Measurements from ENCODE around the gene PTPN2. TPM values are rescaled to one million over a fixed set of nuclear protein-coding genes. Genes with fewer than 3 reads are reported as not detected.

The PTPN2 gene
- total and polyA plus RNA-seq, 5 experiments from 2014 or later, result 62.7 to 76.1 (median 71.7) TPM

- peaks cover 5 to 39% (median 23%) of the 10 kb centered on the region in 3 donors for H3K36me3 Mint-ChIP-seq
- ATAC-seq (no peak), DNase-seq (no peak)
- peaks cover 30 to 57% (median 53%) of the 10 kb centered on the region in 4 donors for H3K4me1 Mint-ChIP-seq
- H3K27me3 Mint-ChIP-seq, result no peaks in the 10 kb centered on the region
- H3K9me3 Mint-ChIP-seq, result no peaks in the 10 kb centered on the region
- peak overlapping the region in 8 of 10 donors; percentile 20 to 68 (median 49) for H3K4me3 Mint-ChIP-seq
- peak overlapping the region in 9 of 10 donors; percentile 35 to 90 (median 71) for H3K27ac Mint-ChIP-seq
- POLR2A ChIA-PET, result interaction anchor here (1.1 kb wide), 1 partner anchor 9 kb away, joined by 3 read pairs; no protein-coding TSS in a partner anchor
Observed at GRCh38 chr18:12838178-12838634, 45.8 kb downstream of the PTPN2 start.

- Mint-ChIP-seq H3K36me3 (peaks cover 6 to 43% (median 26%) of the 10 kb centered on the region in 3 donors), H3K4me1 (peaks cover 30 to 55% (median 51%) of the 10 kb centered on the region in 4 donors), H3K27me3 (no peaks in the 10 kb centered on the region), H3K27ac (peak overlapping the region in 7 of 10 donors; percentile 9 to 90 (median 71)), H3K9me3 (no peaks in the 10 kb centered on the region), H3K4me3 (peak overlapping the region in 2 of 10 donors; percentile 63 to 68)
- POLR2A ChIA-PET, result interaction anchor here (1.1 kb wide), 1 partner anchor 9 kb away, joined by 3 read pairs; no protein-coding TSS in a partner anchor
- no peak for DNase-seq
- no peak for ATAC-seq
Observed at GRCh38 chr18:12837747-12838146, 46.3 kb downstream of the PTPN2 start.

GRCh38 chr18:12836551-12836950 lies 47.5 kb downstream of the PTPN2 start:
- DNase-seq, result no peak
- Mint-ChIP-seq H3K4me3 (no peak overlapping the region), H3K27ac (no peak overlapping the region), H3K36me3 (peaks cover 6 to 47% (median 26%) of the 10 kb centered on the region in 3 donors), H3K9me3 (no peaks in the 10 kb centered on the region), H3K27me3 (no peaks in the 10 kb centered on the region), H3K4me1 (peaks cover 25 to 45% (median 41%) of the 10 kb centered on the region in 4 donors)
- POLR2A ChIA-PET, result no interaction called here
- ATAC-seq, result no peak

- Mint-ChIP-seq H3K27ac (no peak overlapping the region), H3K36me3 (peaks cover 27 to 82% (median 59%) of the 10 kb centered on the region in 3 donors), H3K9me3 (peaks cover 0 to 11% (median 6%) of the 10 kb centered on the region in 9 donors), H3K4me1 (peaks cover 0 to 5% (median 3%) of the 10 kb centered on the region in 4 donors), H3K27me3 (no peaks in the 10 kb centered on the region), H3K4me3 (no peak overlapping the region)
- POLR2A ChIA-PET, result interaction anchor here (0.9 kb wide), 1 partner anchor 10 kb away, joined by 3 read pairs; no protein-coding TSS in a partner anchor
- ATAC-seq (no peak), DNase-seq (no peak)
Observed at GRCh38 chr18:12828116-12829051, 55.7 kb downstream of the PTPN2 start.

- DNase-seq, result no peak
- no peak overlapping the region for H3K27ac Mint-ChIP-seq
- no peak for ATAC-seq
- H3K4me3 Mint-ChIP-seq, result no peak overlapping the region
- H3K27me3 Mint-ChIP-seq, result no peaks in the 10 kb centered on the region
- H3K4me1 Mint-ChIP-seq, result peaks cover 0 to 2% (median 0%) of the 10 kb centered on the region in 4 donors
- POLR2A ChIA-PET, result no interaction called here
- peaks cover 0 to 11% (median 6%) of the 10 kb centered on the region in 9 donors for H3K9me3 Mint-ChIP-seq
- peaks cover 23 to 80% (median 59%) of the 10 kb centered on the region in 3 donors for H3K36me3 Mint-ChIP-seq
Observed at GRCh38 chr18:12827588-12827987, 56.4 kb downstream of the PTPN2 start.

GRCh38 chr18:12825230-12825629 lies 58.8 kb downstream of the PTPN2 start:
- Mint-ChIP-seq H3K36me3 (peaks cover 18 to 73% (median 44%) of the 10 kb centered on the region in 3 donors), H3K4me3 (no peak overlapping the region), H3K27me3 (no peaks in the 10 kb centered on the region), H3K4me1 (peaks cover 0 to 9% (median 4%) of the 10 kb centered on the region in 4 donors), H3K27ac (no peak overlapping the region), H3K9me3 (peaks cover 0 to 11% (median 6%) of the 10 kb centered on the region in 9 donors)
- POLR2A ChIA-PET, result interaction anchor here (0.5 kb wide), 1 partner anchor 10 kb away, joined by 3 read pairs; no protein-coding TSS in a partner anchor
- ATAC-seq (no peak), DNase-seq (no peak)

- Mint-ChIP-seq H3K9me3 (peaks cover 0 to 11% (median 6%) of the 10 kb centered on the region in 9 donors), H3K4me1 (peaks cover 0 to 13% (median 4%) of the 10 kb centered on the region in 4 donors), H3K4me3 (no peak overlapping the region), H3K36me3 (peaks cover 12 to 67% (median 33%) of the 10 kb centered on the region in 3 donors), H3K27ac (no peak overlapping the region), H3K27me3 (no peaks in the 10 kb centered on the region)
- ATAC-seq, result no peak
- no peak for DNase-seq
- POLR2A ChIA-PET, result no interaction called here
Observed at GRCh38 chr18:12823892-12824291, 60.1 kb downstream of the PTPN2 start.

- no peaks in the 10 kb centered on the region for H3K9me3 Mint-ChIP-seq
Observed at GRCh38 chr18:12821408-12821807, 62.6 kb downstream of the PTPN2 start.

GRCh38 chr18:12820506-12820905 lies 63.5 kb downstream of the PTPN2 start:
- peak overlapping the region in 6 of 10 donors; percentile 5 to 73 (median 46) for H3K27ac Mint-ChIP-seq
- ATAC-seq, result no peak
- POLR2A ChIA-PET, result no interaction called here

More at GRCh38 chr18:12821408-12821807, 62.6 kb downstream of the PTPN2 start:
- no peak overlapping the region for H3K4me3 Mint-ChIP-seq
- H3K27ac Mint-ChIP-seq, result peak overlapping the region in 2 of 10 donors; percentile 53 to 69
- H3K36me3 Mint-ChIP-seq, result peaks cover 0 to 69% (median 30%) of the 10 kb centered on the region in 3 donors
- POLR2A ChIA-PET, result interaction anchor here (1.0 kb wide), 1 partner anchor 62 kb away, joined by 3 read pairs; the partner anchor contains the start of gene PTPN2
- H3K4me1 Mint-ChIP-seq, result peaks cover 0 to 15% (median 4%) of the 10 kb centered on the region in 4 donors
- no peak for DNase-seq
- no peaks in the 10 kb centered on the region for H3K27me3 Mint-ChIP-seq
- no peak for ATAC-seq

GRCh38 chr18:12819841-12820240 lies 64.2 kb downstream of the PTPN2 start:
- Mint-ChIP-seq H3K36me3 (peaks cover 4 to 74% (median 34%) of the 10 kb centered on the region in 3 donors), H3K4me1 (peaks cover 0 to 15% (median 4%) of the 10 kb centered on the region in 4 donors), H3K27ac (peak overlapping the region in 1 of 10 donors; percentile 33), H3K4me3 (no peak overlapping the region), H3K9me3 (no peaks in the 10 kb centered on the region), H3K27me3 (no peaks in the 10 kb centered on the region)
- DNase-seq, result no peak
- POLR2A ChIA-PET, result no interaction called here
- ATAC-seq, result no peak

More at GRCh38 chr18:12820506-12820905, 63.5 kb downstream of the PTPN2 start:
- DNase-seq, result no peak
- H3K4me1 Mint-ChIP-seq, result peaks cover 0 to 15% (median 4%) of the 10 kb centered on the region in 4 donors
- no peaks in the 10 kb centered on the region for H3K9me3 Mint-ChIP-seq
- H3K4me3 Mint-ChIP-seq, result no peak overlapping the region
- no peaks in the 10 kb centered on the region for H3K27me3 Mint-ChIP-seq
- peaks cover 4 to 75% (median 38%) of the 10 kb centered on the region in 3 donors for H3K36me3 Mint-ChIP-seq

GRCh38 chr18:12819322-12819721 lies 64.7 kb downstream of the PTPN2 start:
- Mint-ChIP-seq H3K36me3 (peaks cover 4 to 76% (median 32%) of the 10 kb centered on the region in 3 donors), H3K4me3 (no peak overlapping the region), H3K27ac (peak overlapping the region in 1 of 10 donors; percentile 46), H3K27me3 (no peaks in the 10 kb centered on the region), H3K4me1 (peaks cover 0 to 15% (median 4%) of the 10 kb centered on the region in 4 donors), H3K9me3 (no peaks in the 10 kb centered on the region)
- ATAC-seq, result no peak
- no peak for DNase-seq
- POLR2A ChIA-PET, result no interaction called here

- DNase-seq, result no peak
- H3K9me3 Mint-ChIP-seq, result no peaks in the 10 kb centered on the region
- POLR2A ChIA-PET, result interaction anchor here (0.7 kb wide), 1 partner anchor 27 kb away, joined by 3 read pairs; no protein-coding TSS in a partner anchor
- H3K4me3 Mint-ChIP-seq, result no peak overlapping the region
- H3K4me1 Mint-ChIP-seq, result peaks cover 0 to 15% (median 4%) of the 10 kb centered on the region in 4 donors
- no peak for ATAC-seq
- no peaks in the 10 kb centered on the region for H3K27me3 Mint-ChIP-seq
- H3K36me3 Mint-ChIP-seq, result peaks cover 4 to 78% (median 32%) of the 10 kb centered on the region in 3 donors
- H3K27ac Mint-ChIP-seq, result no peak overlapping the region
Observed at GRCh38 chr18:12818243-12818642, 65.8 kb downstream of the PTPN2 start.
